ENCODE data around the gene TNRC18. TPM values are rescaled to one million over a fixed set of nuclear protein-coding genes. Genes with fewer than 3 reads are reported as not detected.

TNRC18 gene
- total and polyA plus RNA-seq, 9 of the 15 experiments (the other 6 are each of a cell fraction or from before 2014, with no cell fraction given), result 0.03 to 43.2 (median 18.0) TPM

DNA sequence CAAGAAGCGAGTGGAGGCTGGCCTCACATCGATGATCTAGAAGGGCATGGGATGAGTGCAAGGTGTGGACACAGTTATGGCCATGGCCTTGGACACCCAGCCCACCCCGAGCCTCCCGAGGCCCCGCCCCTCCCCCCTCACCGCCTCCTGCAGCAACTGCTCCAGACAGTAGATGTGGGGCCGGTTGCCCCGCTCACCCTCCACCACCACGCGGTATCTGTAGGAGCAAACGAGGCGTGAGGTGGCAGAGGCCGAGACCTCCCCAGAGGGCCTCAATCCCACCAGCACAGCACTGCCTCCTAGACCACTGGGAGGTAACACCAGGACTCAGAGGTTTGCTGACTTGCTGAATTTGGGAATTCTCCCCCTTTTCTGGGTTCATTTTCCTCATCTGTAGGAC lies 103.2 kb downstream of the TNRC18 start:
- Histone ChIP-seq H2AFZ (ENCODE audit: low read depth, low read length) (no peak overlapping the region), H3K4me1 (replicated peaks in 1 of 2; ENCODE audit: control insufficient read depth in 2 of 2, insufficient read depth in 2 of 2, low read length in 2 of 2) (no peaks in the 10 kb centered on the region), H3K27me3 (ENCODE audit: control insufficient read depth in 2 of 2, insufficient read depth in 2 of 2, low read length in 2 of 2) (no peaks in the 10 kb centered on the region), H3K4me3 (no peak overlapping the region), H3K36me3 (ENCODE audit: control insufficient read depth, insufficient read depth, low read length) (peaks cover 4% of the 10 kb centered on the region; the same call in 1 of the 3 replicates), H3K4me2 (ENCODE audit: insufficient read depth, low read length) (no peak overlapping the region), H4K20me1 (replicated peaks; ENCODE audit: control insufficient read depth, insufficient read depth, low read length) (no peaks in the 10 kb centered on the region), H3K9me3 (replicated peaks; ENCODE audit: control insufficient read depth, insufficient read depth, low read depth, low read length) (no peaks in the 10 kb centered on the region; the same call in 1 of the 2 replicates), H3K79me2 (ENCODE audit: control insufficient read depth, insufficient read depth, low read length) (no peaks in the 10 kb centered on the region), H3K9ac (ENCODE audit: insufficient read depth in 1 of 2, low read depth in 2 of 2, low read length in 2 of 2) (no peak overlapping the region), H3K27ac (ENCODE audit: extremely low read depth, low read depth, low read length) (no peak overlapping the region), H3K9me1 (ENCODE audit: control insufficient read depth, insufficient read depth, low read length) (no peaks in the 10 kb centered on the region)
- intact Hi-C loops (cut with micrococcal nuclease) (no loop called here), in situ Hi-C loops (cut with MboI) (no loop called here)
- BruUV-seq (replicated peaks), result no TSS peak
- WGBS (ENCODE audit: insufficient coverage, low coverage, missing lambda C conversion rate), result 92% methylated on average over 10 of the region's 13 CpGs
- ChIA-PET CTCF (ENCODE audit: low intra/inter-chr PET ratio) (no interaction called here), POLR2A (no interaction called here)
- no peak for FAIRE-seq
- no peak for DNase-seq (ENCODE audit: extremely low read depth in 1 of 4, low spot score in 3 of 4)
- ATAC-seq, result no peak
- TF ChIP-seq HNRNPK (IDR thresholded peaks at IDR 0.05; ENCODE audit: low read depth, low read length, poor library complexity, severe bottlenecking), result no peak
- no peak for TF ChIP-seq ZBTB17 (CRISPR knock-in tag; IDR thresholded peaks at IDR 0.05)
- no peak for TF ChIP-seq KLF6 (CRISPR knock-in tag; IDR thresholded peaks at IDR 0.05; ENCODE audit: borderline replicate concordance)
- TF ChIP-seq MEF2A (IDR thresholded peaks at IDR 0.05; ENCODE audit: control insufficient read depth, low read depth, low read length), result no peak
- TF ChIP-seq ZFP36 (IDR thresholded peaks at IDR 0.05; ENCODE audit: low read depth, low read length, partially characterized antibody), result no peak
- TF ChIP-seq, protein P1, sequence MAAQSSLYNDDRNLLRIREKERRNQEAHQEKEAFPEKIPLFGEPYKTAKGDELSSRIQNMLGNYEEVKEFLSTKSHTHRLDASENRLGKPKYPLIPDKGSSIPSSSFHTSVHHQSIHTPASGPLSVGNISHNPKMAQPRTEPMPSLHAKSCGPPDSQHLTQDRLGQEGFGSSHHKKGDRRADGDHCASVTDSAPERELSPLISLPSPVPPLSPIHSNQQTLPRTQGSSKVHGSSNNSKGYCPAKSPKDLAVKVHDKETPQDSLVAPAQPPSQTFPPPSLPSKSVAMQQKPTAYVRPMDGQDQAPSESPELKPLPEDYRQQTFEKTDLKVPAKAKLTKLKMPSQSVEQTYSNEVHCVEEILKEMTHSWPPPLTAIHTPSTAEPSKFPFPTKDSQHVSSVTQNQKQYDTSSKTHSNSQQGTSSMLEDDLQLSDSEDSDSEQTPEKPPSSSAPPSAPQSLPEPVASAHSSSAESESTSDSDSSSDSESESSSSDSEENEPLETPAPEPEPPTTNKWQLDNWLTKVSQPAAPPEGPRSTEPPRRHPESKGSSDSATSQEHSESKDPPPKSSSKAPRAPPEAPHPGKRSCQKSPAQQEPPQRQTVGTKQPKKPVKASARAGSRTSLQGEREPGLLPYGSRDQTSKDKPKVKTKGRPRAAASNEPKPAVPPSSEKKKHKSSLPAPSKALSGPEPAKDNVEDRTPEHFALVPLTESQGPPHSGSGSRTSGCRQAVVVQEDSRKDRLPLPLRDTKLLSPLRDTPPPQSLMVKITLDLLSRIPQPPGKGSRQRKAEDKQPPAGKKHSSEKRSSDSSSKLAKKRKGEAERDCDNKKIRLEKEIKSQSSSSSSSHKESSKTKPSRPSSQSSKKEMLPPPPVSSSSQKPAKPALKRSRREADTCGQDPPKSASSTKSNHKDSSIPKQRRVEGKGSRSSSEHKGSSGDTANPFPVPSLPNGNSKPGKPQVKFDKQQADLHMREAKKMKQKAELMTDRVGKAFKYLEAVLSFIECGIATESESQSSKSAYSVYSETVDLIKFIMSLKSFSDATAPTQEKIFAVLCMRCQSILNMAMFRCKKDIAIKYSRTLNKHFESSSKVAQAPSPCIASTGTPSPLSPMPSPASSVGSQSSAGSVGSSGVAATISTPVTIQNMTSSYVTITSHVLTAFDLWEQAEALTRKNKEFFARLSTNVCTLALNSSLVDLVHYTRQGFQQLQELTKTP (IDR thresholded peaks at IDR 0.05; ENCODE audit: low read depth in 1 of 2, partially characterized antibody in 2 of 2), result no peak
- TF ChIP-seq ZNF197 (CRISPR knock-in tag; IDR thresholded peaks at IDR 0.05; ENCODE audit: low read depth), result no peak
- no peak for TF ChIP-seq GTF2A2 (tag; IDR thresholded peaks at IDR 0.05)
- TF ChIP-seq CBX5 (IDR thresholded peaks at IDR 0.05; ENCODE audit: borderline replicate concordance, low read depth), result no peak
- TF ChIP-seq CHCHD3 (CRISPR knock-in tag; IDR thresholded peaks at IDR 0.05), result no peak
- TF ChIP-seq, protein P2, sequence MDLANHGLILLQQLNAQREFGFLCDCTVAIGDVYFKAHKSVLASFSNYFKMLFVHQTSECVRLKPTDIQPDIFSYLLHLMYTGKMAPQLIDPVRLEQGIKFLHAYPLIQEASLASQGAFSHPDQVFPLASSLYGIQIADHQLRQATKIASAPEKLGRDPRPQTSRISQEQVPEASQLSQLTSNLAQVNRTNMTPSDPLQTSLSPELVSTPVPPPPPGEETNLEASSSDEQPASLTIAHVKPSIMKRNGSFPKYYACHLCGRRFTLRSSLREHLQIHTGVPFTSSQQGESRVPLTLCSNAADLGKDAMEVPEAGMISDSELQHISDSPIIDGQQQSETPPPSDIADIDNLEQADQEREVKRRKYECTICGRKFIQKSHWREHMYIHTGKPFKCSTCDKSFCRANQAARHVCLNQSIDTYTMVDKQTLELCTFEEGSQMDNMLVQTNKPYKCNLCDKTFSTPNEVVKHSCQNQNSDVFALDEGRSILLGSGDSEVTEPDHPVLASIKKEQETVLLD (IDR thresholded peaks at IDR 0.05), result no peak
